ENCODE data around the gene ATP6V1G2. TPM values are rescaled to one million over a fixed set of nuclear protein-coding genes. Genes with fewer than 3 reads are reported as not detected.

Gene ATP6V1G2
- total RNA-seq, 1 experiment from 2014 or later = not detected

DNA sequence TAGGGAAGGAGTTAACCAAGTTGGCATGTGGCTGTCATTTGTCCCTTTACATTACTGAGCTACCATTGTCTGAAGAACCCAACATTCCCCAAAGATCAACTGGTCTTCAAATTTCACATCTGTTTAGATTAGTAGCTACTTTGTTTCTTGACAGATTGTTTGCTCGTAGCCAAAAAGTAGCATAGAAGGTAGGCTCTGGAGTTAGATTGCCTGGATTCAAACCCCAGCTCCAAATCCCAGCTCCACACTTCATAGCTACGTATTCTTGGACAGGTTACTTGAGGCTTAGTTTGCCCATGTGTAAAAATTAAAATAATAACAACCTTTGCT, 2.1 kb upstream of the ATP6V1G2 start:
- DNase-seq (ENCODE audit: low spot score) = no peak

DNA sequence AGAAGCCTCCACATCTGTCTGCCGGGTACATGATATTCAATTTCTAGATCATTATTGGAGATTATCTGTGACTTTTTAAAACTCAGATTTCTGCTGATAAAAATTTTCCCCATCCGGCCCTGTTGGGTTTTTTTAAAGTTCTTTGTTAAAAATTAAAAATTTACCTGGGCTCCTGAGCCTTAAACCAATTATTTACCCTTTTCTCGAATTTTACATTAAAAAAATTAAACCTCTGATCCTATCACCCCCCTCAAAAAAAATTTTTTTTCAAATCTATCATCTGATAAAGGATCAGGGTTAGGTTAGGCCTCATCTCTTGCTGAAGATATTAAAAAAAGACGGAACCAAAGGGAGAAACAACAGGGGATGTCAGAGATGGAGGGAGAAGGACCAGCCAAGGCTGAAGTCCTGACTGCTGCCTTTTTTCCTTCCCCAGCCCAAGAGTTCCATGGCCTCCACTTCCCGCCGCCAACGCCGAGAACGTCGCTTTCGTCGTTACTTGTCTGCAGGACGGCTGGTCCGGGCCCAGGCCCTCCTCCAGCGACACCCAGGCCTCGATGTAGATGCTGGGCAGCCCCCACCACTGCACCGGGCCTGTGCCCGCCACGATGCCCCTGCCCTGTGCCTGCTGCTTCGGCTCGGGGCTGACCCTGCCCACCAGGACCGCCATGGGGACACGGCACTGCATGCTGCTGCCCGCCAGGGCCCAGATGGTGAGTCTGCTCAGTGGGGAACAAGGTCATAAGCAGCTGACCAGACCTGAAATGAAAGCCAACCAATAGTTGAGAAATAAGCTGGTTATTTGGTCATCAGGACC, 1.5 kb upstream of the ATP6V1G2 start:
- DNase-seq (ENCODE audit: low spot score) = no peak

DNA sequence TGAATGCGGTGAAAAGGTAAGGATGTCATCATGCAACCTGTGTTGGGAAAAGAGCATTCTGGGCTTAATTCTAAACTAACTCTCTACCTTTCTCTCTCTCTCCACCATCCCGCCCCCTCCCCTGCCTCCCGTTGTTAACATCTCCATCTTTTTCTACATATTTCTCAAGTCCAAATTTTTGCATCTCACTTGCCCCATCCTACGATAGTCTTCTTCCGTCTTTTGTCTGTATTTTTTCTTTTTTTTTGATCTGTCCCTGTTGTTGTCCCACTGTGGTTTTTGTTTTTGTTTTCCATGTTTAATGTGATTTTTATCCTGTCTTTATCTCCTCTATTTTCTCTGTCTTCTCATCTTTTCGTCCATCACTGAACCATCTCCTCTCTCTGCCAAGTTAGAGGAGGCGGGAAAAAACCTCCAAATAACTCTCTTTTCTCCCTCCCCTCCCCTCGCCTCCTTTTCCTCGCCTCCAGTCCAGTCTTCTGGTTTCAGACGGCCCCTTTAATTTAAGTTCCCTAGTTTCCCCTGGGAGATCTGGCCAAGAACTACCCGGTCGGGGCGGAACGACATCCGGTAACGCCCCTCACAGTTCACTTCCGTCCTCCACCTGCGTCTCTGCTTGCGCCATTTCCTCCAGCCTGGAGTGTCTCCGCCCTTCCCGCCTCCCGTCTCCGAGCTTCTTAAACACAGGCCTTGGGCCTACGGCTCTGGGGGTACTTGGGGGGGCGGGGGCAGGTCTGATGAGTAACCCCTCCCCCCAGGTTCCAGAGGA, 734 bp upstream of the ATP6V1G2 start, which contains the start of gene NFKBIL1:
TSS of gene NFKBIL1 (plus strand) at position 651 of the 769 bp plus-strand sequence. CDS start at position 738, 87 bp downstream.
- peak; percentile 95 for DNase-seq (ENCODE audit: low spot score)

DNA sequence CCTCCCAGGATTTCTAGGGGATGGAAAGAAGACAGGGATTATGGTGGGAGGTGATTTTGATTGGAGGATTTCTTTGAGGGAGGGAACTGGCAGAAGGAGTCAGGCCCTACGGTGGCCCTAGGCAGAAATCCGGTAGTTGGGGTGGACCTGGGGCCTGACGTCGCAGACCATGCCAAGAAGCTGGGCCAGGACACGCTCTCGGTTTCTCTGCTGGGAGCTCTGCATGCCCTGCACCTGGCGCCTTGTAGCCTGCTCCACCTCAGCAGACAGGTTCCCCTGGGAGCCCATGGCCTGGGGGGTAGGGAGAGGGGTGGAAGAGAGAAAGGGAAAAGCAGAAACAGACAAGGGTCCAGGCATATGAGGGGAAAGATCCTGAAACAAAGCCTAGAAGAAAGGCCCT, 1.1 kb downstream of the ATP6V1G2 start:
- no peak for DNase-seq (ENCODE audit: low spot score)

DNA sequence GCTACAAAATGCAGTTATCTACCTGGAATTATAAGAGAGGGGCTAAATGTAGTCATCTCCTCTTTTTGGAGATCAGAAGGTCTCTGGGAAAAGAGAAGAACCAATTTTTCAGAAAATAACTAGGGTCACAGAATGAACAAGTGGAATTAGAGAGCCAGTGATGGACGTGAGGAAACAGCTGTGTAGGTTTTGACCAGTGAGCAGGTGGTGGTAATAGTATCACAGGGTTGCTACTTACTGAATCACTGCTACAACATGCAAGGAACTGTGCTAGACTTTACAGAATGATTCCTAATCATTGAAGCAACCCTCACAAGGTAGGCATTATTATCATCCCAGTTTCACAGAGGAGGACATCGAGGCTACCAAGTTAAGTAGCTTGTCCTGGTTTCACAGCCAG, 1.7 kb downstream of the ATP6V1G2 start:
- DNase-seq (ENCODE audit: low spot score) = no peak

DNA sequence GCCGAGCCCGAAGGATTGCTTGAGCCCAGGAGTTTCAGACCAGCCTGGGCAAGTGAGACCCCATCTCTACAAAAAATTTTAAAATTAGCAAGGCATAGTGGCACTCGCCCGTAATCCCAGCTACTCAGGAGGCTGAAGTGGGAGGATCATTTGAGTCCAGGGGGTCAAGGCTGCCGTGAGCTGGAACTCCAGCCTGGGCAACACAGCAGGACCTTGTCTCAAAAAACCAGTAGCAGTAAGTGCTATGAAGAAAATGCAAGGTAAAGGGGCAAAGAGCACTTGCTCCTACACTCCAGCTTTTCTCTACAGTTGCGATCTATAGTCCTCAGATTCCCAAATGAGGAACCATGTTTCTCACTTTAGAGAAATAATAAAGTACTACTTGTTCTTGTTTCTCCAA, 2.8 kb downstream of the ATP6V1G2 start:
- no peak for DNase-seq (ENCODE audit: low spot score)

DNA sequence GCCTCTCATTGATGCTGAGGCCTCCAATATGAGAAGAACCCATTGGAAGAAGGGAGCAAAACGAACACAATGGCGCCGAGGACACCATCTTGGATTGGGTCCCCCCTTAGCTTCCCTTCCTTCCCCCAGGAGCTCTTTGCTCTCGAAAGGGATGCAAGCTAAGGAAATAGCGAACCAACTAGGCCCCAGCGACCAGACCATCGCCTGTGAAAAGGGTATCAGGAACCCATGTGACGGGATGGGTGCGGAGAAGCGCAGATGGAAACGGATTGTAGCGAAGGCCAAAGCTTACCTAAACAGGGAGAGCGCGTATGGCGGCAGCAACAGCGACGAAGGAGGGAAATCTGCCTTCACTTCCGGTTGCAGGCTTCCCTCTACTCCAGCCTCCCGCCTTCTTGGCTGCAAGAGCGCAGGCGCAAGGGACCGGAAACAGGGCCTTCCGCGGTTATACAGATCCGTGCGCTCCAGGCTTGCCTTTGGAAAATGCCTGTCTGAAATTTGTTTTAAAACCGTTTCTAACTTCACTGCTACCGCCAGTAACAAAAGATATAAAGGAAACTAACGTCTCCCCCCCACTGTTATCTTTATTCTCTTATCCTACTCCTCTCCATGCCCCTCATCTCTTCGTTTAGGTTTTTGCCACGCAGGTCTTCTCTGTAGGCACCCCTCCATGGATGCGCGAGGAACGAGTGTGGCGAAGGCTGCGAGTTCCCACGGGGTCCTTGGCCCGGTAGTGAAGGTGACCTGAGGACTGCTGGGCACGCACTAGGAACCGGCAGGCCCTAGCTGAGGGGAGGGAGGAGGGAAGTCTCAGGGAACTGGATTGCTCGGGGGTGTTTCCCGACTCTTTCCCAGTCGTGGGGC, 4.5 kb downstream of the ATP6V1G2 start, which contains the start of gene DDX39B:
TSS of gene DDX39B (minus strand) at position 346 of the 864 bp plus-strand sequence. CDS start 1,471 bp downstream, outside the sequence.
- DNase-seq (ENCODE audit: low spot score) = peak; percentile 97

DNA sequence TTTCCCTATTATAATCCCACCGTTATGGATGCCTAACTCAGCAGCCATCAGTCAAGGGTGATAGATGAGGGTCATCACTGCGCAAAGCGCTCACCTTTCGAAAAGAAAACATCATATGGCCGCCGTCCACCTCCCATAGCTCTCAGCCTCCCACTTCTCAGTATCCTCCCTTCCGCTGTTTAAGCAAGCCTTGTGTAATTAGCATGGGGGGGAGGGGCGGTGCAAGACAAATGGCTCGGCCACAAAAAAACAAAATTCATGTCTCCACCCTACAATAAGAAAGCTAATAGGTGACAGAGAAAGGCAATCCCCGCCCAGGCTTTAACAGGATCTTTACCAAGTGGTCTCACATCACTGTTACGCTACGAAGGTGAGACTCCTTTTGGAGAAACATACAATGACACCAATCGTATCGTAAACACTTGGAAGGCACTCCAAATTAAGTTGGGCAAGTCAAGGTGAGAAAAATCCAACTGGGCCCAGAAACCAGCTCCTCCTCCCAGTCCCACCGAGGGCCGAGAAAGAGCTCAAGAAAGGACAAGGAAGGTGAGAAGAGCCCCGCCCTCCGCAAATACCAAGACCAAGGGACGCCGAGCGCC, 5.2 kb downstream of the ATP6V1G2 start:
- no peak for DNase-seq (ENCODE audit: low spot score)

DNA sequence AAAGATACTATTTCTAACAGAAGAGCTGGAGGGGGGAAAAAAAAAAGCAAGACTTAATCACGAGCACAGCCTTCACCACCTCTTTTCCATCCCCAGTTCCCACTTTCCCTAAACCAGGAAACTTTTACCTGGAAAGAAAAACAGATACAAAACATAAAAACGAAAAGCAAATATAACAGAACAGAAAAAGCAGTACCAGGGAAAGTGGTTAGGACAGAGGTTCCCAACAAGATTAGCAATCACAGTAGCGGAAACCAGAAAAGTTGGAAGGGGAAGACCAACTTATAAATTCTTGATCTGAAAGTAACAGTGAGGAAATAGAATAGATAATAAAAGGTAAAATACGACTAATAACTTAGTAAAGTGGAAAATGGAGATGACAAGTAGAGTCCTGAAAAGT, 5.8 kb downstream of the ATP6V1G2 start:
- DNase-seq (ENCODE audit: low spot score) = no peak

DNA sequence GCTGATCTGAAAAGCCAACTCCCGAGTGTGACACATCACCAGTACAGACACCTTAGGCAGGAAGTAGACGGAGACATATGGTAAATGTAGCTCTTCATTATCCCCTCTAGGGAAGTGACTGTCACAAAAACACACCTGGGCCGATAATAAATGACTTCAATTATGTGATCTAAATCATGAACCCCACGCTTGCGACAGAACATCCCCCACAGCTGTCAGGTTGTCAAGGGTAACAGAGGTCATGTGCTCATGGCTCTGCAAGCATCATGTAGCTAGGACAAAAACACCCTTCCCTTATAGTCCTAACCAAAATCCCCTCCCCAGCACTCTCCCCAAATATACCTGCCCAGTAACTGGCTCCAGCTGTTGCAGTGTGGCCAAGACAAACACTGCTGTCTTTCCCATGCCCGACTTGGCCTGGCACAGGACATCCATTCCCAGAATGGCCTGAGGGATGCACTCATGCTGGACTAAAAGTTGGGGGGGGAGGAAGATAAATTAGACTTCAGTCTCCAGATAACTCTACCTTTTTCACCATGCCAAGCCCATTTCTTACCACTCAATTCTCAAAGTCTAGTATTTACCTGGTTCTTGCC, 7.5 kb downstream of the ATP6V1G2 start:
- no peak for DNase-seq (ENCODE audit: low spot score)

DNA sequence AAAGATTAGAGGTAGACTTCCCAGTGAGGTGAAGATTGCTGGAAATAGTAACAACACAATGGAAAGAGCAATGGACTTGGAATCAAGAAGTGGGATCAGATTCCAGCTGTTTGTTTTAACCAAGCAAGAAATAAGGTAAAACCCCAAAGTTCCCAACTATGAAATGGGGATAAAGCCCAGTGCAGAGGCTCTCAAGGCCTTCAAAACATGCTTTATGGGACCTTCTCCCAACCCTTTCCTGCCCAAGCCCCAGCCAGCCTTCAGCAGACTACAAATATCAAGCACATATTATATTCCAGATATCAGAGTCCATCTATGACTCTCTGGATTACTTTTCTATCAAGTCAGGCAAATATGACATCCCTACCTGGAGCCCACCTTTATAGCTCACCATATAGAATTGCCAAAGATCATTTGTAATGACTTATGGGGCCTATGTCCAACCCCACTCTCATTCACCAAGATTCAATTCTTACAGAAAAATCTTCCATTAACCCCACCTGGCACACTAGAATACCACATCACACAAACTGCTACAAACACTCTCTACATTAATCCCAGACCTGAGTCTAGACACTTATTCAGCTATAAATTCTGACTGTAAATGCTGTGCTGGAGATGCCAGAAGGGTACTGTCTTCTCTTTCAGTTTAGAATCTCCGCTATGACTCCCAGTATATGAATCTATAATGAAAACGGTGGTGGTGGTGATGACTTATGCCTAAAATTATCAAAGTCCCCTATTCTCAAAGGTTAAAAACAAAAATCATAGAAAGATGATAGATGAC, 10.7 kb downstream of the ATP6V1G2 start:
- DNase-seq (ENCODE audit: low spot score) = no peak

DNA sequence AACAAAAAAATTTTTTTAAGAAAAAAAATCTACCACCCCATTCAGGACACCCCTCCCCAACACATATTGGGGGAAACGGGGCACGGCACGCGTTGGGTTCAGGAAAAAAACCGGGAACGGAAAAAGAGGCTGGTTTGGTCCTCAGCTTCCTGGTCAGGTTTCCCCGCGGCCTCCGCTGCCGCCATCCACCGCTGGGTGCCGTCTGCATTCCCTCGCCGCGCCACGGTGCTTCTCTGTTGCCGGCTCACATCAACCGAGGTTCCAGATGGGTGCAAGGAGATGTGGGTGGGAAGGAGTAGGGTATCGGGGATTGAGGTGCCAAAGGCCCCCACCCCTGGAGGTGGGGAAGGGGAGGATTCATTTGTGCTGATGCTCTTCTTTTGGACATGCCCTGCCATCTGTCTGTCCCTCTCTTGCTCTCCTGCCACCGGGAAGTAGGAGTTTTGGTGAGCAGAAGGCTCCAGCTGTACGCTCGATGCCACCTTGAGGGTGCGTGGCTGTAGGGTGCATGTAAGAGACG, 11.8 kb downstream of the ATP6V1G2 start:
- DNase-seq (ENCODE audit: low spot score) = no peak

DNA sequence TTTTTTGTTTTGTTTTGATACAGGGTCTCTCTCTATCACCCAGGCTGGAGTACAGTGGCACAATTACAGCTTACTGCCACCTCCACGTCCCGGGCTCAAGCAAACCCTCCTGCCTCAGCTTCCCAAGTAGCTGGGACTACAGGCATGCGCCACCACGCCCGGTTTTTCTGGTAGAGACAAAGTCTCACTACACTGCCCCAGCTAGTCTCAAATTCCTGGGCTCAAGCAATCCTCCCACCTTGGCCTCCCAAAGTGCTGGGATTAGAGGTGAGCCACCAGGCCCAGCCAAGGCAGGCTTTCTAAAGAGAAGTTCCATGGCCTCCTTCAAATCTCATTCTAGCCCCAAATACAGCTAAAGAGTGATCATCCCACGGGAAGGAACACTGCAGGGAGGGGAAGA, 12.4 kb downstream of the ATP6V1G2 start:
- DNase-seq (ENCODE audit: low spot score) = no peak

DNA sequence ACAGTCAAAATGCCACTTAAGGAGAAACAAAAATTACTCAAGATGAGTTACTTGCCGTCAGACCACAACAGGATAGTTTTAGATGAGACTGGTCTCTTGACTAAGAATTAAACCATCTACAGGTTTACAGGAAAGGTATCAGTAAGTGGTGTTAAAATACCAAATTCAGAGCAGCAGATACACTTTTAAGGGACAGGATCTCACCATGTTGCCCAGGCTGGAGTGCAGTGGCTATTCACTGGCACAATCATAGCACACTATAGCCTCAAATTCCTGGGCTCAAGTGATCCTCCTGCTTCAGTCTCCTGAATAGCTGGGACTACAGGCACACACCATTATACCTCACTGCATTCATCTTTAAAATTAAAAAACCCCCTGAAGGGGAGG, 13.0 kb downstream of the ATP6V1G2 start:
- no peak for DNase-seq (ENCODE audit: low spot score)

DNA sequence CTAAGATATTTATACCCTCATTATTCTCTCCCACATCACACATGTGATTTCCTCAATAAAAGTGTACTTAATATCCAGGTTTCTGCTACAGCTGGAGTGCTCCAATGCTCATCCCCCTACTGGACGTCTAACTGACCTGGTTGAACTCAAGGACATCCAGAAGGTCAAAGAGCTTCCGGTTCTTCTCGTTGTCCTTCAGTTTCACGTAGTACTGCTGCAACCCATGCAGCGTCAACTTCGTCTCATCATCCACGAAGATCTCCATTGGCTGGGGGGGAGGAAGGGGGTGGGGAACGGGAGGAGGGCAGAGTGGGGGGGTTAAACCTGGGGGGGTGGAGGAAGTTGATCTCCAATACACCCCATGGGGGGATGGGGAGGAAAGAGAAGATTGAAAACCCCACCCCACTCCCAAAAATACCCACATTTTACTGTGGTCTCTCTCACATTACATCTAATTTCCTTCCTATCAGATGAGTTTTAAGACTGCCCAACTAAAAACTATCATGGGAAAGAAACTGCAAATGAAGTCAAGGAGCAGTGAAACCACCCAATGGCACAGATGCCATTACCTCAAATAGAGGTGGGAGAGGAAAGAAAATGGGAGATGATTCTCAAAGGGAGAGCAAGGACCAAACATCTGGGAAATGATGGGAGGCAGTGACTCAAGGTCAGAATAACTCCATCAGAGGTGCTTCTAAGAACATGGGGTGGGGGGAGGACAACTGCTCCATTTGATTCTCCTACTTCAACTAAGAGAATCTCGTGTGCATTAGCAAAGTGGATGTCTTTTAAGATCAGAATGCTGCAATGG, 13.6 kb downstream of the ATP6V1G2 start:
- no peak for DNase-seq (ENCODE audit: low spot score)

DNA sequence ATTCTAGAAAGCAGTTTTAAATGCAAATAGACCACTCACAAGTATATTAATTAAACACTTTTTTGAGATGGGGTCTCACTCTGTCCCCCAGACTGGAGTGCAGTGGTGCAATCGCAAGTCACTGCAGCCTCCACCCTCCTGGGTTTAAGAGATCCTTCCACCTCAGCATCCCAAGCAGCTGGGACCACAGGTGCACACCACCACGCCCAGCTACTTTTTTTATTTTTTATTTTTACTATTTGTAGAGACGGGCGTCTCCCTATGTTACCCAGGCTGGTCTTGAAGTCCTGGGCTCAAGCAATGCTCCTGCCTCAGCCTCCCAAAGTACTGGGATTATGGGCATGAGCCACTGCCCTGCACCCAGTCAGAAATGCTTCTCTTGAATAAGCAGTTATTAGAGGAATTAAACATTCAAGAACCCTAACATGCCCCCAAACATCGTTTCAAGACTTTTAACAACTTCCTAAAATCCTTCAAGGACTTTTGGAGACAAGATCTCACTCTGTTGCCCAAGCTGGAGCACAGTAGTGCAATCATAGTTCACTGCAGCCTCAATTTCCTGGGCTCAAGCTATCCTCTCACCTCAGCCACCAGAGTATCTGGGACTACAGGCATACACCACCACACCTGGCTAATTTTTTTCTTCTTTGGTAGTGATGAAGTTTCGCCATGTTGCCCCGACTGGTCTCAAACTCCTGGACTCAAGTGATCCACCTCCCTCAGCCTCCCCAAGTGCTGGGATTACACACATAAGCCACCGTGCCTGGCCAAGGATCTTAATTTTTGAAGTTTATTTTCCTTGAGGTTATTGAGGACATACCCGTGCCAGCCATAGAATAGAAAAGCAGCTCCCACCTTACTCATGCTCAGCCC, 14.4 kb downstream of the ATP6V1G2 start:
- DNase-seq (ENCODE audit: low spot score) = no peak

DNA sequence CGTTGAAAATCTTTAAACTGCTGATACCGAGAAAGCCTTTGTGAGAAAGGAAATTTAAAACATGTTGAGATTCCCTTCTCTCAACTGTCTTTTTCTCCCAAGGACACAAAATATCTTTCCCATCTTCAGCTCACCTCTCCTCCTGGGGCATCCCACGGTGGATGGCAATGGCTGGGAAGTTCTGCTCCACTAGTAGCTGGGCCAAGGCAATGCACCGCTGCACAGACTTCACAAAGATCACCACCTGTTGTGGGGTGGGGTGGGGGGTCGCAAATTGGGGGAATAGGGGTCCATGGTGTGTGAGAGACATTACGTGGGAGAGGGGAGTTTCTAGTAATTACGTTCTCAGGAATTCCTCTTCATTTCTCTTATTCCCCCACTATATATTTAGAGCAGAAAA, 15.2 kb downstream of the ATP6V1G2 start:
- DNase-seq (ENCODE audit: low spot score) = no peak

DNA sequence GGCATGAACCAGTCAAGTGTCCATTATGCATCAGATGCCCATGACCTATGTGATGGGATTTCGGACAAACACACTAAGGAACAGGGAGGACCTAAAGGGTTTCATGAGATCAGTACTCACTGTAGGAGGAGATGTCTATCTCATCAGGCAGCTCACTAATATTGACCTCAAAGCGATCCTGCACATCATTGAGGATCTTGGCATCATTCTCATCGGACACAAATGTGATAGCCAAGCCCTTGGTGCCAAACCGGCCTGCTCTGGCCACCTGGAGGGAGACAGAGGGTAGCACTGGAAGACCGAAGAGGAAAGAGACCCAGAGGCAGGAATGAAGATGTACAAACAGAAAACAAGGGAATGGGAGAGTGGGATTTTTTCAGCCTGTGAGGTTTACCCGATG, 15.7 kb downstream of the ATP6V1G2 start:
- no peak for DNase-seq (ENCODE audit: low spot score)

All from HT-29 (cell line).